ENCODE results near the gene PLCL1.

Gene PLCL1

GRCh38 chr2:197927994-197928393 lies 123.6 kb downstream of the PLCL1 start:
- no peak for DNase-seq (ENCODE audit: low spot score)

GRCh38 chr2:197929008-197929885 lies 124.9 kb downstream of the PLCL1 start:
- no peak for DNase-seq (ENCODE audit: low spot score)

- DNase-seq (ENCODE audit: low spot score), result no peak
Measured at GRCh38 chr2:197929886-197930227, 125.5 kb downstream of the PLCL1 start.

- DNase-seq (ENCODE audit: low spot score), result no peak
Measured at GRCh38 chr2:197930570-197931278, 126.3 kb downstream of the PLCL1 start.

- DNase-seq (ENCODE audit: low spot score), result no peak
Measured at GRCh38 chr2:197931661-197932312, 127.4 kb downstream of the PLCL1 start.

- no peak for DNase-seq (ENCODE audit: low spot score)
Measured at GRCh38 chr2:197932374-197932773, 128.0 kb downstream of the PLCL1 start.

- no peak for DNase-seq (ENCODE audit: low spot score)
Measured at GRCh38 chr2:197934261-197934933, 130.0 kb downstream of the PLCL1 start.

GRCh38 chr2:197934934-197935289 lies 130.5 kb downstream of the PLCL1 start:
- DNase-seq (ENCODE audit: low spot score), result no peak

GRCh38 chr2:197937814-197938213 lies 133.4 kb downstream of the PLCL1 start:
- no peak for DNase-seq (ENCODE audit: low spot score)

GRCh38 chr2:197938555-197938954 lies 134.2 kb downstream of the PLCL1 start:
- DNase-seq (ENCODE audit: low spot score), result no peak

- DNase-seq (ENCODE audit: low spot score), result no peak
Measured at GRCh38 chr2:197939787-197940186, 135.4 kb downstream of the PLCL1 start.

- DNase-seq (ENCODE audit: low spot score), result no peak
Measured at GRCh38 chr2:197940382-197940781, 136.0 kb downstream of the PLCL1 start.

GRCh38 chr2:197941715-197942114 lies 137.3 kb downstream of the PLCL1 start:
- DNase-seq (ENCODE audit: low spot score), result no peak

GRCh38 chr2:197943731-197944130 lies 139.3 kb downstream of the PLCL1 start:
- DNase-seq (ENCODE audit: low spot score), result no peak

GRCh38 chr2:197944416-197945096 lies 140.2 kb downstream of the PLCL1 start:
- no peak for DNase-seq (ENCODE audit: low spot score)

GRCh38 chr2:197946562-197946961 lies 142.2 kb downstream of the PLCL1 start:
- no peak for DNase-seq (ENCODE audit: low spot score)

GRCh38 chr2:197947219-197947757 lies 142.9 kb downstream of the PLCL1 start:
- DNase-seq (ENCODE audit: low spot score), result no peak

- no peak for DNase-seq (ENCODE audit: low spot score)
Measured at GRCh38 chr2:197949224-197949623, 144.8 kb downstream of the PLCL1 start.

- DNase-seq (ENCODE audit: low spot score), result no peak
Measured at GRCh38 chr2:197950006-197950405, 145.6 kb downstream of the PLCL1 start.

- DNase-seq (ENCODE audit: low spot score), result no peak
Measured at GRCh38 chr2:197950724-197951123, 146.3 kb downstream of the PLCL1 start.

- no peak for DNase-seq (ENCODE audit: low spot score)
Measured at GRCh38 chr2:197952540-197953202, 148.3 kb downstream of the PLCL1 start.

Data from NAMALWA (cell line).